MM.1S (cell line): ENCODE results near the gene LRMDA.

Experiments
- DNase-seq: peaks from one replicate; pipeline ENCODE4 v3.0.0-alpha.2; 2015
- H2AFZ ChIP-seq: fragments of 300-600 bp; sonication (generic); 2 replicates; pipeline ENCODE4 v1.6.0; 2016; ENCODE audit warnings: antibody characterized with exemption, low read length
- H3F3A ChIP-seq: fragments of 300-600 bp; sonication (generic); 2 replicates; pipeline ENCODE4 v1.6.1; 2016; ENCODE audit warnings: mild to moderate bottlenecking, antibody characterized with exemption, low read length, moderate library complexity, mixed read lengths; ENCODE audit not compliant: insufficient read depth
- H3K27ac ChIP-seq: fragments of 300-600 bp; sonication (generic); 2 replicates; pipeline ENCODE4 v1.5.1; 2016; ENCODE audit warnings: mild to moderate bottlenecking, low read length
- H3K27me3 ChIP-seq: fragments of 300-600 bp; sonication (generic); replicated peaks from 2 replicates; pipeline ENCODE4 v1.6.0; 2016; ENCODE audit warnings: low read length; ENCODE audit not compliant: insufficient read depth
- H3K36me3 ChIP-seq: fragments of 300-600 bp; sonication (generic); replicated peaks from 2 replicates; pipeline ENCODE4 v1.6.1; 2016; ENCODE audit warnings: mild to moderate bottlenecking, low read length, mixed read lengths; ENCODE audit not compliant: insufficient read depth
- H3K4me1 ChIP-seq: fragments of 300-600 bp; sonication (generic); 2 replicates; pipeline ENCODE4 v1.6.1; 2016; ENCODE audit warnings: low read length, mixed read lengths
- H3K4me2 ChIP-seq: fragments of 300-600 bp; sonication (generic); 2 replicates; pipeline ENCODE4 v1.6.0; 2016; ENCODE audit warnings: low read depth, low read length
- H3K4me3 ChIP-seq: fragments of 300-600 bp; sonication (generic); 2 replicates; pipeline ENCODE4 v1.5.1; 2016; ENCODE audit warnings: low read length, mixed read lengths
- H3K79me2 ChIP-seq: fragments of 300-600 bp; sonication (generic); 2 replicates; pipeline ENCODE4 v1.6.1; 2016; ENCODE audit warnings: mixed run types, low read length, mixed read lengths
- H3K9ac ChIP-seq: fragments of 300-600 bp; sonication (generic); 2 replicates; pipeline ENCODE4 v1.6.1; 2016; ENCODE audit warnings: low read length, mixed read lengths
- H3K9me2 ChIP-seq: fragments of 300-600 bp; sonication (generic); replicated peaks from 2 replicates; pipeline ENCODE4 v1.6.1; 2016; ENCODE audit warnings: mild to moderate bottlenecking, low read length, mixed read lengths; ENCODE audit not compliant: insufficient read depth
- H3K9me3 ChIP-seq: fragments of 300-600 bp; sonication (generic); replicated peaks from 2 replicates; pipeline ENCODE4 v1.6.1; 2016; ENCODE audit warnings: mild to moderate bottlenecking, low read length, mixed read lengths; ENCODE audit not compliant: insufficient read depth
- H4K20me1 ChIP-seq: fragments of 300-600 bp; sonication (generic); 2 replicates; pipeline ENCODE4 v1.6.1; 2016; ENCODE audit warnings: mild to moderate bottlenecking, low read length, moderate library complexity, mixed read lengths; ENCODE audit not compliant: insufficient read depth
- EZH2 ChIP-seq: fragments of 300-600 bp; sonication (generic); optimal IDR thresholded peaks from 2 replicates; pipeline ENCODE3; 2017; ENCODE audit warnings: low read depth, mild to moderate bottlenecking, antibody characterized with exemption, low read length, mixed read lengths
- EZH2phosphoT487 ChIP-seq: fragments of 300-600 bp; sonication (generic); IDR thresholded peaks from 2 replicates; pipeline ENCODE4 v1.6.1; 2018; ENCODE audit warnings: antibody characterized with exemption, low read length
- TF ChIP-seq, protein P1 (sequence below): fragments of 300-600 bp; sonication (generic); IDR thresholded peaks from 2 replicates; pipeline ENCODE4 v1.5.1; 2016; ENCODE audit warnings: antibody characterized with exemption, low read length, mixed read lengths

Gene LRMDA

DNA sequence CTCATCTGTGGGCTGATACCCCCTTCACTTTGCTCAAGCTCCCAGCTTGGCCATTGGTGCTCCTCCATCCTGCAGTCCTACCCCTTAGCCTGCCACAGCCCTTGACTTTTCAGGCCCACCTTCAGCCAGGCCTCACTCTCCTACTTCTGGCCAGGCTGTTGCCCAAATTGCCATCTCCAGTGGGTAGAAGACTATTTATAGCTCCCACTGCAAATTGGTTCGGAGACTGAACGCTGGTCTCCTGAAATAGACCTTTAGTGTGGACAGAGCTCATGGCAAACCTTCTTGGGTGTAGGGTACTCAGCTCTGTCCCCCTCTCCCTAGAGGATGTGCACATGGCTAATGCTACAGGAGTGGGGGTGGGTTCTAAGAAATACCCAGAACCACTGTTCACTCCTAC lies 697.8 kb downstream of the LRMDA start:
- TF ChIP-seq, protein P1, sequence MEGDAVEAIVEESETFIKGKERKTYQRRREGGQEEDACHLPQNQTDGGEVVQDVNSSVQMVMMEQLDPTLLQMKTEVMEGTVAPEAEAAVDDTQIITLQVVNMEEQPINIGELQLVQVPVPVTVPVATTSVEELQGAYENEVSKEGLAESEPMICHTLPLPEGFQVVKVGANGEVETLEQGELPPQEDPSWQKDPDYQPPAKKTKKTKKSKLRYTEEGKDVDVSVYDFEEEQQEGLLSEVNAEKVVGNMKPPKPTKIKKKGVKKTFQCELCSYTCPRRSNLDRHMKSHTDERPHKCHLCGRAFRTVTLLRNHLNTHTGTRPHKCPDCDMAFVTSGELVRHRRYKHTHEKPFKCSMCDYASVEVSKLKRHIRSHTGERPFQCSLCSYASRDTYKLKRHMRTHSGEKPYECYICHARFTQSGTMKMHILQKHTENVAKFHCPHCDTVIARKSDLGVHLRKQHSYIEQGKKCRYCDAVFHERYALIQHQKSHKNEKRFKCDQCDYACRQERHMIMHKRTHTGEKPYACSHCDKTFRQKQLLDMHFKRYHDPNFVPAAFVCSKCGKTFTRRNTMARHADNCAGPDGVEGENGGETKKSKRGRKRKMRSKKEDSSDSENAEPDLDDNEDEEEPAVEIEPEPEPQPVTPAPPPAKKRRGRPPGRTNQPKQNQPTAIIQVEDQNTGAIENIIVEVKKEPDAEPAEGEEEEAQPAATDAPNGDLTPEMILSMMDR: no peak
- TF ChIP-seq EZH2phosphoT487 (no peak), EZH2 (no peak)
- no peaks in the 10 kb centered on the region for H3K4me1 ChIP-seq

DNA sequence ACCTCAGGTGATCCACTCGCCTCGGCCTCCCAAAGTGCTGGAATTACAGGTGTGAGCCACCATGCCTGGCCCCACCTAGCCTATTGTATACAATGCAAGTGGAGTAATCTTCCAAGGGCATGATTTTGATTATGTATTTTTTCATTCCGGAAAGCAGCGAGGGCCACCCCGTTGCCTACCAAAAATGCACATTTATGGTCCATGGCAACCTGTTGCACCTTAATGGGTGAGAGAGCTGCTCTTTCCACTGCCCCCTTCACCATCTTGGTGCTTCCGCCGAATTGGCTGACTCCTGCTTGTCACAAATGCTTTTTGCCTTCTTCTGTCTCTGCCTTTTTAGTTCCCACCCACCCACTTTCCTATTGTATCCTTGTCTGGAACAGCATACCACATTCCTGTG lies 699.5 kb downstream of the LRMDA start:
- H3F3A ChIP-seq: no peaks in the 10 kb centered on the region
- H3K9me3 ChIP-seq: no peaks in the 10 kb centered on the region
- H3K27me3 ChIP-seq: no peaks in the 10 kb centered on the region
- no peaks in the 10 kb centered on the region for H3K9me2 ChIP-seq
- DNase-seq: no peak
- no peaks in the 10 kb centered on the region for H3K4me1 ChIP-seq
- no peaks in the 10 kb centered on the region for H3K79me2 ChIP-seq
- H2AFZ ChIP-seq: no peak overlapping the region
- no peak overlapping the region for H3K9ac ChIP-seq
- no peaks in the 10 kb centered on the region for H3K36me3 ChIP-seq
- H3K4me2 ChIP-seq: no peak overlapping the region
- no peaks in the 10 kb centered on the region for H4K20me1 ChIP-seq
- no peak overlapping the region for H3K27ac ChIP-seq
- no peak for TF ChIP-seq EZH2phosphoT487
- no peak for TF ChIP-seq EZH2
- TF ChIP-seq, protein P1: no peak
- H3K4me3 ChIP-seq: no peak overlapping the region

More for the DNA sequence above, 697.8 kb downstream of the LRMDA start:
- no peaks in the 10 kb centered on the region for H3K27me3 ChIP-seq
- no peaks in the 10 kb centered on the region for H3F3A ChIP-seq
- H3K36me3 ChIP-seq: no peaks in the 10 kb centered on the region
- no peak overlapping the region for H3K9ac ChIP-seq
- no peak for DNase-seq
- no peak overlapping the region for H2AFZ ChIP-seq
- H3K79me2 ChIP-seq: no peaks in the 10 kb centered on the region
- H3K4me3 ChIP-seq: no peak overlapping the region
- H3K9me2 ChIP-seq: no peaks in the 10 kb centered on the region
- H3K4me2 ChIP-seq: no peak overlapping the region
- H4K20me1 ChIP-seq: no peaks in the 10 kb centered on the region
- H3K27ac ChIP-seq: no peak overlapping the region
- H3K9me3 ChIP-seq: no peaks in the 10 kb centered on the region

DNA sequence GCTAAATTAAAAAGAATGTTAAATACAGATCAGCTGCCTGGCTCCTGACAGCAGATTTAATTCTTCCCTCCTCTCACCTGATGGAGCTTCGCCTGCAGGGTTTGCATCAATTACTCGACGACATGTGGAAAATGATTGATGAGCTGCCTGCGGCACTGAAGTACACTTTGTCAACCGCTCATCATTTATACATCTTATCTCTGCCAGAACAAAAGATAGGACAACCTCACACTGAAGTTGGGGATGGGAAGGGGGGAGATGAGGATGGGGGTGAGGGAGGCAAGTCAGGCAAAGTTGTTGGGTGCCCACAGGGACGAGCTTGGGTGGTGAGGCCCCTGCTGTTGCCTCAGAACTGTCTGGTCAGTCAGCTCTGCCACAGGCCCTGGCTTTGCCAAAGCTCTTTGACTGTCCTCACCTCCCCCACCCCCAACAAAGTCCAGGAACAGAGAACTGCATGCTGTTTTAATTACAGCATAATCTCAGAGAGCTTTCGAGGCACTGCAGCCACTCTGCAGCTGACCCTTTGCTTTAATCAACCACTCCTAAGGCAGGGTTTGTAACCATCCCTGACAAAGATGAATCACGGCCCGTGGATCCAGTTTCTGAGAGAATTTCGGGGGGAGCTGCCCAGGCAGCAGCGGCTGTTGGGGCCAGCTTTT lies 702.3 kb downstream of the LRMDA start:
- no peak for DNase-seq
- TF ChIP-seq, protein P1: no peak
- TF ChIP-seq EZH2 (no peak), EZH2phosphoT487 (no peak)
- Histone ChIP-seq H4K20me1 (no peaks in the 10 kb centered on the region), H3K9me2 (no peaks in the 10 kb centered on the region), H3K9ac (no peak overlapping the region), H3K9me3 (no peaks in the 10 kb centered on the region), H3K36me3 (no peaks in the 10 kb centered on the region), H3K79me2 (no peaks in the 10 kb centered on the region), H3K4me3 (no peak overlapping the region), H3K4me1 (no peaks in the 10 kb centered on the region), H2AFZ (no peak overlapping the region), H3F3A (no peaks in the 10 kb centered on the region), H3K27me3 (no peaks in the 10 kb centered on the region), H3K4me2 (no peak overlapping the region), H3K27ac (no peak overlapping the region)
